Endothelial cell (in vitro differentiated cells): ENCODE results near the gene AGBL4. TPM values are rescaled to one million over a fixed set of nuclear protein-coding genes. Genes with fewer than 3 reads are reported as not detected.

ENCODE experiments used
- DNase-seq: peaks from one replicate; pipeline ENCODE4 v3.0.0; 2021; ENCODE audit warnings: low spot score
- H3K27ac Mint-ChIP-seq: one replicate; pipeline ENCODE4 v1.8.0; 2021; ENCODE audit warnings: mixed read lengths, inconsistent platforms; ENCODE audit not compliant: unreplicated experiment
- H3K27me3 Mint-ChIP-seq: one replicate; pipeline ENCODE4 v1.8.0; 2021; ENCODE audit warnings: mild to moderate bottlenecking, moderate library complexity, mixed read lengths, inconsistent platforms; ENCODE audit not compliant: unreplicated experiment
- H3K36me3 Mint-ChIP-seq: one replicate; pipeline ENCODE4 v1.8.0; 2021; ENCODE audit warnings: mild to moderate bottlenecking, low read depth, mixed read lengths, inconsistent platforms; ENCODE audit not compliant: unreplicated experiment
- H3K4me1 Mint-ChIP-seq: one replicate; pipeline ENCODE4 v1.8.0; 2021; ENCODE audit warnings: mild to moderate bottlenecking, mixed read lengths, inconsistent platforms; ENCODE audit not compliant: unreplicated experiment
- H3K4me3 Mint-ChIP-seq: one replicate; pipeline ENCODE4 v1.8.0; 2021; ENCODE audit warnings: mild to moderate bottlenecking, mixed read lengths, inconsistent platforms; ENCODE audit not compliant: unreplicated experiment
- H3K9me3 Mint-ChIP-seq: one replicate; pipeline ENCODE4 v1.8.0; 2021; ENCODE audit warnings: mixed read lengths, inconsistent platforms; ENCODE audit not compliant: unreplicated experiment
- total RNA-seq: library from RNA; stranded (reverse); fragmentation: NEBNext Ultra II Directional; extraction: Animal tissue kit (Norgen Biotek cat#: 25700); gene quantifications from one replicate; pipeline ENCODE4 v1.2.1, GENCODE V29; 2021; ENCODE audit not compliant: unreplicated experiment
- TF ChIP-seq, protein P1 (sequence below): fragments of 200-600 bp; sonication (generic); IDR thresholded peaks from one replicate; pipeline ENCODE4 v1.5.0; 2021; ENCODE audit warnings: antibody characterized with exemption; ENCODE audit not compliant: unreplicated experiment

AGBL4 gene
- total RNA-seq, 1 donor from 2014 or later = 0.51 TPM

DNA sequence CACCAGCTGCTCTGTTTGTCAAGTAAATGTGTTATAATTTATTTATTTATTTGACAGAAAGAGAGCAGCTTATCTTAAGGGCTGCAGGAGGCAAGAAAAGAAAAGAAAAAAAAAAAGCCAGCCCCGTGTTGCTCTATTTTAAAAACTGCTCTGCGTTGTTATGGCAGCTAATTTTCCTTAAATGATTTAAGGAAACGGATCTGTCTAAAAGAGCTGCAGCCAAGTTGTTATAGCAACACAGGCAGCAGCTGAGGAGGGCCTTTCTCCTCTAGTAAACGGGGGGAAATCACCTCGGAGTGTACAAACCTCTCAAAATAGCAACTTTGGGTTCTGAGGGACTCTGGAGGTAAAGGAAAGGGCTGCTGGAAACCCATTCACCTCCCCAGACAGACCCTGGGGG lies 1396.3 kb downstream of the AGBL4 start:
- Mint-ChIP-seq H3K27me3 (no peaks in the 10 kb centered on the region), H3K36me3 (no peaks in the 10 kb centered on the region), H3K4me3 (no peak overlapping the region), H3K27ac (no peak overlapping the region), H3K4me1 (no peaks in the 10 kb centered on the region), H3K9me3 (no peaks in the 10 kb centered on the region)
- no peak for DNase-seq
- TF ChIP-seq, protein P1, sequence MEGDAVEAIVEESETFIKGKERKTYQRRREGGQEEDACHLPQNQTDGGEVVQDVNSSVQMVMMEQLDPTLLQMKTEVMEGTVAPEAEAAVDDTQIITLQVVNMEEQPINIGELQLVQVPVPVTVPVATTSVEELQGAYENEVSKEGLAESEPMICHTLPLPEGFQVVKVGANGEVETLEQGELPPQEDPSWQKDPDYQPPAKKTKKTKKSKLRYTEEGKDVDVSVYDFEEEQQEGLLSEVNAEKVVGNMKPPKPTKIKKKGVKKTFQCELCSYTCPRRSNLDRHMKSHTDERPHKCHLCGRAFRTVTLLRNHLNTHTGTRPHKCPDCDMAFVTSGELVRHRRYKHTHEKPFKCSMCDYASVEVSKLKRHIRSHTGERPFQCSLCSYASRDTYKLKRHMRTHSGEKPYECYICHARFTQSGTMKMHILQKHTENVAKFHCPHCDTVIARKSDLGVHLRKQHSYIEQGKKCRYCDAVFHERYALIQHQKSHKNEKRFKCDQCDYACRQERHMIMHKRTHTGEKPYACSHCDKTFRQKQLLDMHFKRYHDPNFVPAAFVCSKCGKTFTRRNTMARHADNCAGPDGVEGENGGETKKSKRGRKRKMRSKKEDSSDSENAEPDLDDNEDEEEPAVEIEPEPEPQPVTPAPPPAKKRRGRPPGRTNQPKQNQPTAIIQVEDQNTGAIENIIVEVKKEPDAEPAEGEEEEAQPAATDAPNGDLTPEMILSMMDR = no peak

DNA sequence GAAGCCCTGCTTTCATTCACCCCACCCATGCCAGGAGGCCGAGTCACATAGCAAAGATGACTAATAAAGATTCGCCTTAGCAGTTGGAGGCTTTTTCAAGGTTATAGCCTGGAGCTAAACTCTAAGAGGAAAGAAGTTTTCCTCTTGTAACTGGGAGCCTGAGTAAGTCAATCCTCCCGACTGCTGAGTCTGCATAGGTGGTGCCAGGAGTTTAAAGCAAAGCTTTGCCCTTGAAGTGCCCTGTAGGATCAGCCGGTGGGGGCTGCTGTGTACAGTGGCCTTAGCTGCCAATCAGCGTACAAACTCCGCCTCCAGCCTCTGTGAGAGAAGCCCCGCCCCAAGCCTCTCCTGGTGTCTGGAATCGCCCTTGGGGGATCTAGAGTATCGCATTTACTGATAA lies 1404.2 kb downstream of the AGBL4 start:
- H3K4me3 Mint-ChIP-seq = no peak overlapping the region
- H3K9me3 Mint-ChIP-seq = no peaks in the 10 kb centered on the region
- TF ChIP-seq, protein P1 = no peak
- H3K27me3 Mint-ChIP-seq = peaks cover 3% of the 10 kb centered on the region
- no peak for DNase-seq
- H3K36me3 Mint-ChIP-seq = no peaks in the 10 kb centered on the region
- peaks cover 5% of the 10 kb centered on the region for H3K4me1 Mint-ChIP-seq
- no peak overlapping the region for H3K27ac Mint-ChIP-seq

DNA sequence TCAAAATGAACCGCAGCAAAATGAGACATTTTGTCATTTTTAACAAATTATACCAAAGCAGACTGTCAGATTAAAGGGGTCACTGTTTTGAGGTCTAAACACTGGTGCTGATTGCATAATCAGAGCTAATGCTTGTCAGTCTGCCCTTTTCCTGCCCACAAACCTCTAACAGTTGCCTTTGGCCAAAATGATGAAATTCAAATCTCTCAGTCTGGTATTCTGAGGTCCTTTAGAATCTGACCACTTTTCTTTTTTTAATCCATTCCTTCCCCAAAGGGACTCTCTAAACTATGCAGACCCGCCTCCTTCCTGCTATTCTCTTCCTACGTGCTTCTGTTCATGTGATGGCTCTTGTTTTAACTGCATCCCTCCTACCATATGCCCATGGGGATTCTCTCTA lies 1406.5 kb downstream of the AGBL4 start:
- Mint-ChIP-seq H3K36me3 (no peaks in the 10 kb centered on the region), H3K4me1 (peaks cover 5% of the 10 kb centered on the region), H3K27me3 (peaks cover 3% of the 10 kb centered on the region), H3K4me3 (no peak overlapping the region), H3K27ac (no peak overlapping the region), H3K9me3 (no peaks in the 10 kb centered on the region)
- no peak for DNase-seq
- TF ChIP-seq, protein P1 = no peak

DNA sequence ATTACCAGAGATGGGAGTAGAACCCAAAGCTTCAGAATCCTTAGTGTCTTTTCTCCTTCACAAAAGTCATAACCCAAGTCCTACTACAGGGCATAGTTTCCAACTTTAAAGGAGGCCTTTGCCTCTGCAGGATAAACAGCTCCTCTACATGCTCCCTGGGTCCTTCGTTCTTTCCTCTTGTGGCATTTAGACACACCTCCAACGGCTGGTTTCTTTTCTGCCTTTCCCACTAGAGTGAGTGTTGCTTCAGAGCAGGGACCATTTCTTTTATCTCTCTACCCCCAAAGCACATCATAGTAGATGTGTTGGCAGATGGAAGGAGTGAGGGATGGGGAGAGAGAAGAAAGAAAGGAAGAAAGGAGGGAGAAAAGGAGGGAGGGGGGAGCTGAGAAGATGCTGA lies 1407.0 kb downstream of the AGBL4 start:
- peaks cover 5% of the 10 kb centered on the region for H3K4me1 Mint-ChIP-seq
- H3K9me3 Mint-ChIP-seq = no peaks in the 10 kb centered on the region
- no peaks in the 10 kb centered on the region for H3K36me3 Mint-ChIP-seq
- no peak for DNase-seq
- TF ChIP-seq, protein P1 = no peak
- H3K27me3 Mint-ChIP-seq = peaks cover 3% of the 10 kb centered on the region
- H3K4me3 Mint-ChIP-seq = no peak overlapping the region
- no peak overlapping the region for H3K27ac Mint-ChIP-seq

DNA sequence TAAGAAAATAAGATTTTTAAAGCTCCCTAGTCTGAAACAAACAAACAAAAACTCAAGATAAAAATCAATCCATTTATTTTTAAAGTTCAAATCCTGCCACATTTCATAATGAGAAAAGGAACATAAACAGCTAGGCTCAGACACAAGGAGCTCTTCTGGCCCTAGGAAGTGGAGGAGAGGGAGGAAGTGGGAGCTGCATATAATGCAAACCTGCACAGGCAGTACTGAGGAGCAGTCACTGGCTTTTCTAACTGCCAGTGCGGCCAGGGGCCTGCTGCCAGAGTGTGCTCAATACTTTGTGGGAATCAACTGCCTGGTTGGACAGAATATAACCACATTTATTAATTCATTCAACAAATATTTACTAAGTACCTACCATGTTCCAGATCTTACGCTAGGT lies 1411.9 kb downstream of the AGBL4 start:
- DNase-seq = no peak
- H3K27ac Mint-ChIP-seq = no peak overlapping the region
- H3K27me3 Mint-ChIP-seq = peaks cover 1% of the 10 kb centered on the region
- H3K4me1 Mint-ChIP-seq = no peaks in the 10 kb centered on the region
- H3K9me3 Mint-ChIP-seq = no peaks in the 10 kb centered on the region
- H3K4me3 Mint-ChIP-seq = no peak overlapping the region
- TF ChIP-seq, protein P1 = no peak
- no peaks in the 10 kb centered on the region for H3K36me3 Mint-ChIP-seq
